Transverse colon (tissue), 4 donors: ENCODE results near the gene SWAP70. TPM values are rescaled to one million over a fixed set of nuclear protein-coding genes. Genes with fewer than 3 reads are reported as not detected.
"Not testable (repeated sequence)": the region's sequence is repeated elsewhere in the genome, so short reads cannot be mapped to it uniquely, and the experiment has no call there.

Source experiments
- DNase-seq: peaks from one replicate; pipeline ENCODE4 v3.0.0-alpha.2; 2019
- H3K27ac ChIP-seq, 4 donors: fragments of 200-600 bp; sonication (generic); 2 replicates each; pipeline ENCODE4 v1.5.1; 2016 to 2018; ENCODE audit warnings: inconsistent platforms in 4 of 4
- H3K27me3 ChIP-seq: fragments of 200-600 bp; sonication (generic); 2 replicates; pipeline ENCODE4 v1.5.1; 2017; ENCODE audit warnings: inconsistent platforms
- H3K36me3 ChIP-seq, 4 donors: fragments of 200-600 bp; sonication (generic); 2 replicates each; pipeline ENCODE4 v1.5.1; 2017 to 2019; ENCODE audit warnings: inconsistent platforms in 4 of 4
- H3K4me1 ChIP-seq, 4 donors: fragments of 200-600 bp; sonication (generic); 2 replicates each; pipeline ENCODE4 v1.5.1; 2017 to 2020; ENCODE audit warnings: inconsistent platforms in 4 of 4
- H3K4me3 ChIP-seq, 4 donors: fragments of 200-600 bp; sonication (generic); 1 replicate in 1 of 4; 2 replicates in 3 of 4; pipeline versions ENCODE4 v1.5.1 to v1.6.1; 2017 to 2019; ENCODE audit warnings: inconsistent platforms in 4 of 4
- H3K9me3 ChIP-seq, 2 donors: fragments of 200-600 bp; sonication (generic); 2 replicates each; pipeline ENCODE4 v1.5.1; 2017 to 2019; ENCODE audit warnings: inconsistent platforms in 2 of 2
- EP300 ChIP-seq: sonication (generic); formaldehyde crosslinking; IDR thresholded peaks from one replicate; pipeline ENCODE4 v1.6.1; 2017; ENCODE audit warnings: antibody characterized with exemption, low read depth
- POLR2A ChIP-seq: fragments of 450-650 bp; IDR thresholded peaks from one replicate; pipeline ENCODE4 v1.6.1; 2016; ENCODE audit warnings: antibody characterized with exemption, mild to moderate bottlenecking, moderate library complexity
- POLR2AphosphoS5 ChIP-seq, 3 donors: sonication (generic); formaldehyde crosslinking; IDR thresholded peaks; one replicate each; pipeline ENCODE4 v1.6.1; 2016; ENCODE audit warnings: antibody characterized with exemption in 3 of 3
- WGBS, 2 donors: methylation state at CpG; one replicate each; pipeline ENCODE4 v1.1.5; 2018; ENCODE audit warnings: low coverage in 1 of 2; 5-methylcytosine and 5-hydroxymethylcytosine counted together
- in situ Hi-C, 4 donors: fragments of 200-750 bp; cut with MboI; loops; one replicate each; pipeline versions ENCODE4 v1.15.0 to v1.15.1; 2017; ENCODE audit warnings: low sequenced_read_pairs in 3 of 4, low pct_ligation_motif_present in 1 of 4, low pct_unique_long_range_greater_than_20kb in 1 of 4
- intact Hi-C: fragments of 100-400 bp; cut with DNase I; formaldehyde crosslinking; loops from one replicate; pipeline ENCODE4 v1.15.1; 2023; ENCODE audit warnings: low total_unique reads
- total RNA-seq, 4 donors: library from RNA; depleted of rRNA; stranded (reverse); fragments of >200 nt; gene quantifications; one replicate each; pipeline ENCODE4 v1.1.0, GENCODE V29; 2016
- TF ChIP-seq, protein P1 (sequence below), 5 experiments: fragments of 200-600 bp in 3 of 5; fragments of 450-650 bp in 2 of 5; sonication (generic) in 3 of 5; IDR thresholded peaks; 1 replicate in 2 of 5; 2 replicates in 3 of 5; pipeline ENCODE4 v1.5.1; 2016 to 2017; ENCODE audit warnings: antibody characterized with exemption in 5 of 5, inconsistent platforms in 3 of 5, mild to moderate bottlenecking in 2 of 5, moderate library complexity in 1 of 5

The SWAP70 gene
- total RNA-seq, 4 donors from 2014 or later: 18.8 to 52.5 (median 29.1) TPM

DNA sequence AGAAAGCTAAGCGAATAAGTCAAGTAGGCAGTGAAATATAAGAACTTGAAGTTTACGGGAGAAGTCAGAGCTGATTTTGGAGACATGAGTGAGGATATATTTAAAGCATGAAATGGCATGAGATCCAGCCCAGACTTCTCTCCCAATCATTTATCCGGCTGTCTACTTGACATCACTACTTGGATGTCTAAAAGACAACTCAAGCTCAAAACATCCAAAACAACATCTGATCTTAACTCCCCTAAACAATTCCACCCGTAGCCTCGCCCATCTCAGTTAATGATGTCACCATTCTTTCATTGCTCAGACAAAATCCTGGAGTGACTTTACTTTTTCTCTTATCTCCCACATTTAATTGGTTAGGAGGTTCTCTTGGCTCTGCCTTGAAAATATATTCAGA lies 45.9 kb upstream of the SWAP70 start:
- H3K4me1 ChIP-seq: peaks cover 0 to 19% (median 9%) of the 10 kb centered on the region in 4 donors
- H3K4me3 ChIP-seq: no peak overlapping the region
- intact Hi-C loops: loop anchor here (10.0 kb wide), 1 partner anchor 137 kb away; no protein-coding TSS in a partner anchor
- TF ChIP-seq POLR2A: no peak
- no peak for TF ChIP-seq POLR2AphosphoS5 (IDR thresholded peaks at IDR 0.05)
- no peak for TF ChIP-seq EP300
- TF ChIP-seq, protein P1, sequence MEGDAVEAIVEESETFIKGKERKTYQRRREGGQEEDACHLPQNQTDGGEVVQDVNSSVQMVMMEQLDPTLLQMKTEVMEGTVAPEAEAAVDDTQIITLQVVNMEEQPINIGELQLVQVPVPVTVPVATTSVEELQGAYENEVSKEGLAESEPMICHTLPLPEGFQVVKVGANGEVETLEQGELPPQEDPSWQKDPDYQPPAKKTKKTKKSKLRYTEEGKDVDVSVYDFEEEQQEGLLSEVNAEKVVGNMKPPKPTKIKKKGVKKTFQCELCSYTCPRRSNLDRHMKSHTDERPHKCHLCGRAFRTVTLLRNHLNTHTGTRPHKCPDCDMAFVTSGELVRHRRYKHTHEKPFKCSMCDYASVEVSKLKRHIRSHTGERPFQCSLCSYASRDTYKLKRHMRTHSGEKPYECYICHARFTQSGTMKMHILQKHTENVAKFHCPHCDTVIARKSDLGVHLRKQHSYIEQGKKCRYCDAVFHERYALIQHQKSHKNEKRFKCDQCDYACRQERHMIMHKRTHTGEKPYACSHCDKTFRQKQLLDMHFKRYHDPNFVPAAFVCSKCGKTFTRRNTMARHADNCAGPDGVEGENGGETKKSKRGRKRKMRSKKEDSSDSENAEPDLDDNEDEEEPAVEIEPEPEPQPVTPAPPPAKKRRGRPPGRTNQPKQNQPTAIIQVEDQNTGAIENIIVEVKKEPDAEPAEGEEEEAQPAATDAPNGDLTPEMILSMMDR (IDR thresholded peaks at IDR 0.05): no peak
- 84 to 85% methylated on average over 5 of the region's 5 CpGs for WGBS, 2 donors
- in situ Hi-C loops: loop anchor here in 2 of 4 donors (10.0 kb wide), 3 partner anchors 83 to 137 kb away; no protein-coding TSS in a partner anchor
- no peak overlapping the region for H3K27ac ChIP-seq
- no peaks in the 10 kb centered on the region for H3K9me3 ChIP-seq
- H3K36me3 ChIP-seq: no peaks in the 10 kb centered on the region
- DNase-seq: no peak
- H3K27me3 ChIP-seq: no peaks in the 10 kb centered on the region

DNA sequence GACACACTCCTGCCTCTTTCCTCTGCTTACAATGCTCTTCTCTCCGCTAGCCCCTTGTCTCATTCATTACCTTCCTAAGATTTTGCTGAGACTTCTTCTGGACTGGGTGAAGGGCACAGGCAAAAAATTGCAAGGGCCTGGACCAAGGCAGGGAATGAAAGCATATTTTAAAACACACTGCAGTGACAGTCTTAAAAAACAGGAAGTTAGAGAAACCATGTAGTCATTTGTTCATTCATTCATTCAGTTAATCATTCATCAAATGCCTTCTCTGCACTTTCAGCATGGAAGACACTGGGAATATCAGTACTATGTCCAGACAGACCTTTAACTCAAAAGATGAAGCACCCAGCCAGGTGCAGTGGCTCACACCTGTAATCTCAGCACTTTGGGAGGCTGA lies 44.9 kb upstream of the SWAP70 start:
- 83 to 97% methylated on average over 1 of the region's 1 CpG for WGBS, 2 donors
- Histone ChIP-seq H3K9me3 (no peaks in the 10 kb centered on the region), H3K27ac (no peak overlapping the region), H3K27me3 (no peaks in the 10 kb centered on the region), H3K36me3 (no peaks in the 10 kb centered on the region), H3K4me1 (peaks cover 0 to 12% (median 9%) of the 10 kb centered on the region in 4 donors), H3K4me3 (no peak overlapping the region)
- in situ Hi-C loops: loop anchor here in 2 of 4 donors (10.0 kb wide), 3 partner anchors 84 to 136 kb away; no protein-coding TSS in a partner anchor
- intact Hi-C loops: loop anchor here (10.0 kb wide), 1 partner anchor 136 kb away; no protein-coding TSS in a partner anchor
- no peak for DNase-seq
- TF ChIP-seq, protein P1 (IDR thresholded peaks at IDR 0.05): no peak
- TF ChIP-seq POLR2A (no peak), POLR2AphosphoS5 (IDR thresholded peaks at IDR 0.05) (no peak), EP300 (no peak)

DNA sequence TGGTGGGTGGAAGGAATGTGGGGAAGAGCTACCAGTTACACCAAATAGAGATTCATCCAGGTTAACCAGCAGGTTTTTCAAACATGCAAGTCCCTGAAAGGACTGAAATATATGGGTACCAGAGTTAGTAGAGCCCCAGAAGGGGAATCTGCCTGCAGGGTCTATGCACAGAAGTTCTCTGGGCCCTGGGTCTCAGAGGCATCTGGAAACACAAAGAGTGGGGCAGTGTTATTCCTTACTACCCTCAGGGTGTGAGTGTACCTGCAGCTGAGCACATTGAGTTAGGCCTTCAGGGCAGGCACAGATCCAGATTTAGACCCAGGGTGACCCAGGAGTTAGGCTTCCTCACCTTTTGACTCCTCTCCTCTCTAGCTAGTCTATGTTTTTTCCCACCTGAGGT lies 43.9 kb upstream of the SWAP70 start:
- no peaks in the 10 kb centered on the region for H3K36me3 ChIP-seq
- no peaks in the 10 kb centered on the region for H3K27me3 ChIP-seq
- DNase-seq: no peak
- TF ChIP-seq POLR2A: no peak
- peaks cover 0 to 4% (median 2%) of the 10 kb centered on the region in 4 donors for H3K4me1 ChIP-seq
- intact Hi-C loops (loop anchor here (10.0 kb wide), 1 partner anchor 135 kb away; no protein-coding TSS in a partner anchor), in situ Hi-C loops (loop anchor here in 2 of 4 donors (10.0 kb wide), 3 partner anchors 85 to 135 kb away; no protein-coding TSS in a partner anchor)
- H3K4me3 ChIP-seq: no peak overlapping the region
- no peaks in the 10 kb centered on the region for H3K9me3 ChIP-seq
- H3K27ac ChIP-seq: no peak overlapping the region

DNA sequence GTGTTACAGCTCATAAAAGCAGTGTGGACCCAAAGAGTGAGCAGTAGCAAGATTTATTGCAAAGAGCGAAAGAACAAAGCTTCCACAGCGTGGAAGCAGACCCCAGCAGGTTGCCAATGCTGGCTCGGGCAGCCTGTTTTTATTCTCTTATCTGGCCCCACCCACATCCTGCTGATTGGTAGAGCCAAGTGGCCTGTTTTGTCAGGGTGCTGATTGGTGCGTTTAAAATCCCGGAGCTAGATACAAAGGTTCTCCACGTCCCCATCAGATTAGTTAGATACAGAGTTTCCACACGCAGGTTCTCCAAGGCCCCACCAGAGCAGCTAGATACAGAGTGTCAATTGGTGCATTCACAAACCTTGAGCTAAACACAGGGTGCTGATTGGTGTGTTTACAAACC lies 41.5 kb upstream of the SWAP70 start:
- H3K36me3 ChIP-seq, DNase-seq, H3K4me3 ChIP-seq, H3K27me3 ChIP-seq, intact Hi-C loops, H3K4me1 ChIP-seq, H3K9me3 ChIP-seq, in situ Hi-C loops, H3K27ac ChIP-seq: not testable (repeated sequence)
- WGBS, 2 donors: 84% methylated on average over 7 of the region's 7 CpGs; no CpG with 5 or more reads in 1 of the 2 donors

DNA sequence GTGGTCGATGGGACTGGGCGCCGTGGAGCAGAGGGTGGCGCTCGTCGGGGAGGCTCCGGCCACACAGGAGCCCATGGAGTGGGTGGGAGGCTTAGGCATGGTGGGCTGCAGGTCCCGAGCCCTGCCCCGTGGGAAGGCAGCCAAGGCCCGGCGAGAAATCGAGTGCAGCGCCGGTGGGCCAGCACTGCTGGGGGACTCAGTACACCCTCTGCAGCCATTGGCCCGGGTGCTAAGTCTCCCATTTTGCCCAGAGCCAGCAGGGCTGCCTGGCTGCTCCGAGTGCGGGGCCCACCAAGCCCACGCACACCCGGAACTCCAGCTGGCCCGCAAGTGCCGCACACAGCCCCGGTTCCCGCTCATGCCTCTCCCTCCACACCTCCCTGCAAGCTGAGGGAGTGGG lies 40.8 kb upstream of the SWAP70 start:
- 100% methylated on average over 3 to 4 of the region's 23 CpGs for WGBS, 2 donors
- DNase-seq, H3K27me3 ChIP-seq, H3K27ac ChIP-seq, in situ Hi-C loops, H3K4me1 ChIP-seq, intact Hi-C loops, H3K36me3 ChIP-seq, H3K4me3 ChIP-seq, H3K9me3 ChIP-seq: not testable (repeated sequence)

DNA sequence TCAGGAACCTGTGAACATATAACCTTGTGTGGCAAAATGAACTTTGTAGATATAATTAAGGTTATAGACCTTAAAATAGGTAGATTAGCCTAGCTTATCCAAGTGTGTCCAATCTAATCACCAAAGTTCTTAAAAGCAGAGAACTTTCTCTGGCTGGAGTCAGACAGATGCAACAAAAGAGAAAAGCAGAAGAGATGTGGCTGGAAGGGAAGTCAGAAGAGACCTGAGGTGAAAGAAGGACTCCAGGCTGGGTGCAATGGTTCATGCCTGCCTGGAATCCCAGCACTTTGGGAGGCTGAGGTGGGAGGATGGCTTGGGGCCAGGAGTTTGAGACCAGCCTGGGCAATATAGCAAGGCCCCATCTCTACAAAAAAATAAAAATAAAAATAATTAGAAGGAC lies 39.4 kb upstream of the SWAP70 start:
- Histone ChIP-seq H3K27me3 (no peaks in the 10 kb centered on the region), H3K36me3 (no peaks in the 10 kb centered on the region), H3K9me3 (no peaks in the 10 kb centered on the region), H3K4me1 (no peaks in the 10 kb centered on the region), H3K4me3 (no peak overlapping the region), H3K27ac (no peak overlapping the region)
- intact Hi-C loops (no loop called here), in situ Hi-C loops (no loop called here)
- TF ChIP-seq POLR2AphosphoS5 (IDR thresholded peaks at IDR 0.05) (no peak), EP300 (no peak), POLR2A (no peak)
- TF ChIP-seq, protein P1 (IDR thresholded peaks at IDR 0.05): no peak
- DNase-seq: no peak
